Activated naive CD4-positive, alpha-beta T cell treated with anti-CD3 and anti-CD28 coated beads, Interleukin-2, amount 50 U/mL, for 24 hours (primary cell): Measurements from ENCODE around the gene ARMS2.

Experiments
- H3K27ac Mint-ChIP-seq: one replicate; pipeline ENCODE4 v1.8.0; 2021; ENCODE audit warnings: mild to moderate bottlenecking, mixed read lengths
- H3K27me3 Mint-ChIP-seq: one replicate; pipeline ENCODE4 v1.8.0; 2021; ENCODE audit warnings: mixed read lengths
- H3K36me3 Mint-ChIP-seq: one replicate; pipeline ENCODE4 v1.8.0; 2021; ENCODE audit warnings: mixed read lengths
- H3K4me1 Mint-ChIP-seq: one replicate; pipeline ENCODE4 v1.8.0; 2021; ENCODE audit warnings: mixed read lengths
- H3K4me3 Mint-ChIP-seq: one replicate; pipeline ENCODE4 v1.8.0; 2021; ENCODE audit warnings: mild to moderate bottlenecking, mixed read lengths
- H3K9me3 Mint-ChIP-seq: one replicate; pipeline ENCODE4 v1.8.0; 2021; ENCODE audit warnings: mixed read lengths

ARMS2 gene

GRCh38 chr10:122445469-122445868 lies 9.0 kb upstream of the ARMS2 start:
- Mint-ChIP-seq H3K27ac (no peak overlapping the region), H3K27me3 (peaks cover 3% of the 10 kb centered on the region), H3K4me1 (no peaks in the 10 kb centered on the region), H3K9me3 (peaks cover 1% of the 10 kb centered on the region), H3K4me3 (no peak overlapping the region), H3K36me3 (peaks cover under 1% of the 10 kb centered on the region)

- H3K27me3 Mint-ChIP-seq: peaks cover 3% of the 10 kb centered on the region
- H3K9me3 Mint-ChIP-seq: no peaks in the 10 kb centered on the region
- no peak overlapping the region for H3K27ac Mint-ChIP-seq
- no peaks in the 10 kb centered on the region for H3K36me3 Mint-ChIP-seq
- no peaks in the 10 kb centered on the region for H3K4me1 Mint-ChIP-seq
- H3K4me3 Mint-ChIP-seq: no peak overlapping the region
Measured at GRCh38 chr10:122445904-122446303, 8.5 kb upstream of the ARMS2 start.

GRCh38 chr10:122446668-122447423 lies 7.6 kb upstream of the ARMS2 start:
- Mint-ChIP-seq H3K27me3 (peaks cover 3% of the 10 kb centered on the region), H3K9me3 (no peaks in the 10 kb centered on the region), H3K36me3 (no peaks in the 10 kb centered on the region), H3K4me1 (no peaks in the 10 kb centered on the region), H3K4me3 (no peak overlapping the region), H3K27ac (no peak overlapping the region)

GRCh38 chr10:122448600-122448999 lies 5.9 kb upstream of the ARMS2 start:
- H3K27me3 Mint-ChIP-seq: peaks cover 3% of the 10 kb centered on the region
- no peak overlapping the region for H3K4me3 Mint-ChIP-seq

GRCh38 chr10:122449153-122449552 lies 5.3 kb upstream of the ARMS2 start:
- no peak overlapping the region for H3K4me3 Mint-ChIP-seq
- no peaks in the 10 kb centered on the region for H3K36me3 Mint-ChIP-seq
- H3K27me3 Mint-ChIP-seq: peaks cover 3% of the 10 kb centered on the region
- no peaks in the 10 kb centered on the region for H3K9me3 Mint-ChIP-seq
- H3K27ac Mint-ChIP-seq: no peak overlapping the region
- no peaks in the 10 kb centered on the region for H3K4me1 Mint-ChIP-seq

More at GRCh38 chr10:122448600-122448999, 5.9 kb upstream of the ARMS2 start:
- Mint-ChIP-seq H3K36me3 (no peaks in the 10 kb centered on the region), H3K27ac (no peak overlapping the region), H3K4me1 (no peaks in the 10 kb centered on the region), H3K9me3 (no peaks in the 10 kb centered on the region)

GRCh38 chr10:122450353-122450990 lies 4.0 kb upstream of the ARMS2 start:
- Mint-ChIP-seq H3K4me3 (no peak overlapping the region), H3K27me3 (peaks cover 3% of the 10 kb centered on the region), H3K36me3 (no peaks in the 10 kb centered on the region), H3K4me1 (no peaks in the 10 kb centered on the region), H3K9me3 (no peaks in the 10 kb centered on the region), H3K27ac (no peak overlapping the region)

GRCh38 chr10:122454071-122454470 lies 382 bp upstream of the ARMS2 start:
- H3K4me1 Mint-ChIP-seq: no peaks in the 10 kb centered on the region
- no peak overlapping the region for H3K4me3 Mint-ChIP-seq
- H3K27me3 Mint-ChIP-seq: peaks cover 14% of the 10 kb centered on the region

GRCh38 chr10:122455376-122456079 lies 1.1 kb downstream of the ARMS2 start:
- Mint-ChIP-seq H3K4me3 (no peak overlapping the region), H3K36me3 (no peaks in the 10 kb centered on the region), H3K9me3 (no peaks in the 10 kb centered on the region), H3K27ac (no peak overlapping the region), H3K4me1 (no peaks in the 10 kb centered on the region), H3K27me3 (peaks cover 22% of the 10 kb centered on the region)

More at GRCh38 chr10:122454071-122454470, 382 bp upstream of the ARMS2 start:
- H3K27ac Mint-ChIP-seq: no peak overlapping the region
- no peaks in the 10 kb centered on the region for H3K36me3 Mint-ChIP-seq
- H3K9me3 Mint-ChIP-seq: no peaks in the 10 kb centered on the region

- H3K27me3 Mint-ChIP-seq: peaks cover 32% of the 10 kb centered on the region
- H3K36me3 Mint-ChIP-seq: no peaks in the 10 kb centered on the region
- no peak overlapping the region for H3K27ac Mint-ChIP-seq
- no peaks in the 10 kb centered on the region for H3K9me3 Mint-ChIP-seq
- H3K4me3 Mint-ChIP-seq: no peak overlapping the region
- H3K4me1 Mint-ChIP-seq: peaks cover 7% of the 10 kb centered on the region
Measured at GRCh38 chr10:122457934-122458333, 3.5 kb downstream of the ARMS2 start.

- H3K27me3 Mint-ChIP-seq: peaks cover 39% of the 10 kb centered on the region
Measured at GRCh38 chr10:122458693-122459092, 4.2 kb downstream of the ARMS2 start.

GRCh38 chr10:122459561-122460273 lies 5.3 kb downstream of the ARMS2 start:
- Mint-ChIP-seq H3K27ac (no peak overlapping the region), H3K36me3 (no peaks in the 10 kb centered on the region), H3K9me3 (no peaks in the 10 kb centered on the region), H3K4me3 (no peak overlapping the region), H3K4me1 (peaks cover 8% of the 10 kb centered on the region), H3K27me3 (peaks cover 41% of the 10 kb centered on the region)

More at GRCh38 chr10:122458693-122459092, 4.2 kb downstream of the ARMS2 start:
- H3K36me3 Mint-ChIP-seq: no peaks in the 10 kb centered on the region
- no peak overlapping the region for H3K4me3 Mint-ChIP-seq
- no peaks in the 10 kb centered on the region for H3K9me3 Mint-ChIP-seq
- H3K4me1 Mint-ChIP-seq: peaks cover 8% of the 10 kb centered on the region
- no peak overlapping the region for H3K27ac Mint-ChIP-seq

GRCh38 chr10:122460891-122461293 lies 6.4 kb downstream of the ARMS2 start:
- Mint-ChIP-seq H3K4me1 (peaks cover 8% of the 10 kb centered on the region), H3K27ac (no peak overlapping the region), H3K27me3 (peaks cover 45% of the 10 kb centered on the region), H3K36me3 (no peaks in the 10 kb centered on the region), H3K4me3 (peak overlapping the region; percentile 6), H3K9me3 (no peaks in the 10 kb centered on the region)

GRCh38 chr10:122461367-122461728 lies 6.9 kb downstream of the ARMS2 start, which contains the start of gene HTRA1:
Gene HTRA1, plus strand, starts transcription at chr10:122461553. Its CDS starts 100 bp downstream, at chr10:122461653.
- H3K4me1 Mint-ChIP-seq: peaks cover 8% of the 10 kb centered on the region
- no peak within 1 kb of the TSS for H3K27ac Mint-ChIP-seq
- H3K4me3 Mint-ChIP-seq: peak within 1 kb of the TSS; percentile 85
- no peaks in the 10 kb centered on the region for H3K9me3 Mint-ChIP-seq
- no peaks in the 10 kb centered on the region for H3K36me3 Mint-ChIP-seq
- H3K27me3 Mint-ChIP-seq: peaks cover 45% of the 10 kb centered on the region

GRCh38 chr10:122461729-122462532 lies 7.5 kb downstream of the ARMS2 start:
- Mint-ChIP-seq H3K27ac (no peak overlapping the region), H3K27me3 (peaks cover 45% of the 10 kb centered on the region), H3K9me3 (no peaks in the 10 kb centered on the region), H3K36me3 (no peaks in the 10 kb centered on the region), H3K4me1 (peaks cover 8% of the 10 kb centered on the region), H3K4me3 (peak overlapping the region; percentile 85)
